HG03280 (cell line): ENCODE results near the gene SMIM35.
"Not testable (repeated sequence)": the region's sequence is repeated elsewhere in the genome, so short reads cannot be mapped to it uniquely, and the experiment has no call there.

Experiments used
- ATAC-seq: cut with Tn5 transposase; IDR thresholded peaks from one replicate; pipeline ENCODE4 v1.9.1; 2021; ENCODE audit warnings: mild to moderate bottlenecking, moderate library complexity; ENCODE audit not compliant: unreplicated experiment

The SMIM35 gene

GRCh38 chr11:117992620-117993019, 94.1 kb downstream of the SMIM35 start:
- ATAC-seq: no peak

GRCh38 chr11:117992136-117992535, 94.6 kb downstream of the SMIM35 start:
- no peak for ATAC-seq

- no peak for ATAC-seq
Observed at GRCh38 chr11:117989351-117990102, 97.2 kb downstream of the SMIM35 start.

- peak; percentile 42 for ATAC-seq
Observed at GRCh38 chr11:117986981-117987574, 99.7 kb downstream of the SMIM35 start.

GRCh38 chr11:117985953-117986887, 100.5 kb downstream of the SMIM35 start, which contains the start of gene IL10RA:
TSS of gene IL10RA (plus strand) at chr11:117986394. CDS start at chr11:117986468, 74 bp downstream.
- peak; percentile 88 for ATAC-seq

- no peak for ATAC-seq
Observed at GRCh38 chr11:117984476-117984875, 102.3 kb downstream of the SMIM35 start.

GRCh38 chr11:117983163-117983475, 103.6 kb downstream of the SMIM35 start:
- no peak for ATAC-seq

GRCh38 chr11:117980720-117981119, 106.0 kb downstream of the SMIM35 start:
- ATAC-seq: no peak

- no peak for ATAC-seq
Observed at GRCh38 chr11:117980280-117980679, 106.5 kb downstream of the SMIM35 start.

GRCh38 chr11:117979481-117980211, 107.1 kb downstream of the SMIM35 start:
- no peak for ATAC-seq

GRCh38 chr11:117978991-117979390, 107.8 kb downstream of the SMIM35 start:
- ATAC-seq: no peak

- ATAC-seq: not testable (repeated sequence)
Observed at GRCh38 chr11:117978291-117978910, 108.4 kb downstream of the SMIM35 start.

- not testable (repeated sequence) for ATAC-seq
Observed at GRCh38 chr11:117977612-117978264, 109.0 kb downstream of the SMIM35 start.

- no peak for ATAC-seq
Observed at GRCh38 chr11:117977029-117977428, 109.7 kb downstream of the SMIM35 start.

GRCh38 chr11:117976445-117976844, 110.3 kb downstream of the SMIM35 start:
- ATAC-seq: no peak

GRCh38 chr11:117973503-117973860, 113.3 kb downstream of the SMIM35 start:
- ATAC-seq: no peak

GRCh38 chr11:117972629-117973502, 113.9 kb downstream of the SMIM35 start:
- no peak for ATAC-seq

GRCh38 chr11:117972044-117972443, 114.7 kb downstream of the SMIM35 start:
- ATAC-seq: no peak
